ENCODE data around the gene RNF144A.

RNF144A gene

GRCh38 chr2:6970976-6971480 is 53.8 kb downstream of the RNF144A start:
- no peaks in the 10 kb centered on the region for H3K27me3 ChIP-seq (ENCODE audit: insufficient read depth, low read length, poor library complexity, severe bottlenecking)
- no peak overlapping the region for H3K9ac ChIP-seq (ENCODE audit: low read depth, low read length, poor library complexity, severe bottlenecking)
- no peak for TF ChIP-seq EZH2phosphoT487 (IDR thresholded peaks at IDR 0.05; ENCODE audit: borderline replicate concordance)
- no peak for TF ChIP-seq CTCF (conservative IDR thresholded peaks at IDR 0.05; ENCODE audit: low read length)
- no peaks in the 10 kb centered on the region for H3K4me1 ChIP-seq (ENCODE audit: insufficient read depth, low read length, poor library complexity, severe bottlenecking)
- H3K36me3 ChIP-seq (ENCODE audit: insufficient read depth, low read length) = no peaks in the 10 kb centered on the region
- H4K20me1 ChIP-seq (ENCODE audit: insufficient read depth, low read length, poor library complexity, severe bottlenecking) = no peaks in the 10 kb centered on the region
- H3K9me2 ChIP-seq (replicated peaks; ENCODE audit: low read depth, low read length) = no peaks in the 10 kb centered on the region
- no peaks in the 10 kb centered on the region for H3K79me2 ChIP-seq (ENCODE audit: insufficient read depth, low read length)
- no peak overlapping the region for H2AFZ ChIP-seq (ENCODE audit: low read length)
- H3K4me2 ChIP-seq (ENCODE audit: low read depth, low read length, poor library complexity, severe bottlenecking) = no peak overlapping the region
- H3K9me3 ChIP-seq (ENCODE audit: insufficient read depth, low read depth, low read length) = no peaks in the 10 kb centered on the region
- H3K4me3 ChIP-seq (ENCODE audit: low read length, poor library complexity, severe bottlenecking) = no peak overlapping the region
- H3F3A ChIP-seq (ENCODE audit: low read depth) = no peaks in the 10 kb centered on the region

GRCh38 chr2:6971502-6971901 is 54.3 kb downstream of the RNF144A start:
- no peaks in the 10 kb centered on the region for H3K9me3 ChIP-seq (ENCODE audit: insufficient read depth, low read depth, low read length)
- TF ChIP-seq EZH2phosphoT487 (IDR thresholded peaks at IDR 0.05; ENCODE audit: borderline replicate concordance) (no peak), CTCF (conservative IDR thresholded peaks at IDR 0.05; ENCODE audit: low read length) (no peak)
- no peaks in the 10 kb centered on the region for H3K36me3 ChIP-seq (ENCODE audit: insufficient read depth, low read length)
- H3K9ac ChIP-seq (ENCODE audit: low read depth, low read length, poor library complexity, severe bottlenecking) = no peak overlapping the region
- H3K9me2 ChIP-seq (replicated peaks; ENCODE audit: low read depth, low read length) = no peaks in the 10 kb centered on the region
- H3K4me1 ChIP-seq (ENCODE audit: insufficient read depth, low read length, poor library complexity, severe bottlenecking) = no peaks in the 10 kb centered on the region
- H3K4me2 ChIP-seq (ENCODE audit: low read depth, low read length, poor library complexity, severe bottlenecking) = no peak overlapping the region
- no peaks in the 10 kb centered on the region for H3K79me2 ChIP-seq (ENCODE audit: insufficient read depth, low read length)
- no peaks in the 10 kb centered on the region for H3F3A ChIP-seq (ENCODE audit: low read depth)
- H2AFZ ChIP-seq (ENCODE audit: low read length) = no peak overlapping the region
- no peak overlapping the region for H3K4me3 ChIP-seq (ENCODE audit: low read length, poor library complexity, severe bottlenecking)
- H4K20me1 ChIP-seq (ENCODE audit: insufficient read depth, low read length, poor library complexity, severe bottlenecking) = no peaks in the 10 kb centered on the region
- no peaks in the 10 kb centered on the region for H3K27me3 ChIP-seq (ENCODE audit: insufficient read depth, low read length, poor library complexity, severe bottlenecking)

GRCh38 chr2:6972067-6972710 is 55.0 kb downstream of the RNF144A start:
- H3F3A ChIP-seq (ENCODE audit: low read depth) = no peaks in the 10 kb centered on the region
- no peaks in the 10 kb centered on the region for H3K79me2 ChIP-seq (ENCODE audit: insufficient read depth, low read length)
- H3K36me3 ChIP-seq (ENCODE audit: insufficient read depth, low read length) = no peaks in the 10 kb centered on the region
- H3K9me2 ChIP-seq (replicated peaks; ENCODE audit: low read depth, low read length) = no peaks in the 10 kb centered on the region
- no peak overlapping the region for H2AFZ ChIP-seq (ENCODE audit: low read length)
- H4K20me1 ChIP-seq (ENCODE audit: insufficient read depth, low read length, poor library complexity, severe bottlenecking) = no peaks in the 10 kb centered on the region
- H3K27me3 ChIP-seq (ENCODE audit: insufficient read depth, low read length, poor library complexity, severe bottlenecking) = no peaks in the 10 kb centered on the region
- H3K4me2 ChIP-seq (ENCODE audit: low read depth, low read length, poor library complexity, severe bottlenecking) = no peak overlapping the region
- no peaks in the 10 kb centered on the region for H3K9me3 ChIP-seq (ENCODE audit: insufficient read depth, low read depth, low read length)
- no peaks in the 10 kb centered on the region for H3K4me1 ChIP-seq (ENCODE audit: insufficient read depth, low read length, poor library complexity, severe bottlenecking)
- H3K4me3 ChIP-seq (ENCODE audit: low read length, poor library complexity, severe bottlenecking) = no peak overlapping the region
- no peak overlapping the region for H3K9ac ChIP-seq (ENCODE audit: low read depth, low read length, poor library complexity, severe bottlenecking)
- no peak for TF ChIP-seq CTCF (conservative IDR thresholded peaks at IDR 0.05; ENCODE audit: low read length)
- no peak for TF ChIP-seq EZH2phosphoT487 (IDR thresholded peaks at IDR 0.05; ENCODE audit: borderline replicate concordance)
